Measurements from ENCODE around the gene OBSCN. TPM values are rescaled to one million over a fixed set of nuclear protein-coding genes. Genes with fewer than 3 reads are reported as not detected.

OBSCN gene
- total and polyA plus RNA-seq, 4 donors: 0.54 to 5.6 (median 2.7) TPM

- no peaks in the 10 kb centered on the region for H3K4me1 ChIP-seq (ENCODE audit: control insufficient read depth in 4 of 4, insufficient read depth in 4 of 4, low read length in 3 of 4)
- 95% methylated on average over 38 of the region's 38 CpGs for WGBS
- peaks cover 8 to 30% (median 13%) of the 10 kb centered on the region in 4 donors for H3K36me3 ChIP-seq (ENCODE audit: control insufficient read depth in 4 of 4, insufficient read depth in 3 of 4, low read depth in 1 of 4, low read length in 3 of 4)
- no peak overlapping the region for H3K27ac ChIP-seq (ENCODE audit: low read depth in 1 of 2, low read length in 2 of 2)
- no peak overlapping the region for H3K9ac ChIP-seq (ENCODE audit: low read depth in 1 of 2, low read length in 2 of 2)
- H3K4me3 ChIP-seq (ENCODE audit: low read depth in 1 of 3, low read length in 3 of 3): no peak overlapping the region
- H3K9me3 ChIP-seq (ENCODE audit: control insufficient read depth in 4 of 4, low read length in 3 of 4): no peaks in the 10 kb centered on the region
- DNase-seq (ENCODE audit: low spot score): no peak
- no peak for TF ChIP-seq SP1 (IDR thresholded peaks at IDR 0.05)
- no peak for TF ChIP-seq FOXA1 (IDR thresholded peaks at IDR 0.05)
- no peak for TF ChIP-seq HNF4A (conservative IDR thresholded peaks at IDR 0.05)
- TF ChIP-seq REST (IDR thresholded peaks at IDR 0.05): no peak
- no peak for TF ChIP-seq TAF1 (conservative IDR thresholded peaks at IDR 0.05)
- no peak for TF ChIP-seq FOXA2 (IDR thresholded peaks at IDR 0.05)
- no peak for TF ChIP-seq JUND (IDR thresholded peaks at IDR 0.05)
- no peak for TF ChIP-seq NR2F2 (IDR thresholded peaks at IDR 0.05)
- no peaks in the 10 kb centered on the region for H3K27me3 ChIP-seq (ENCODE audit: control insufficient read depth in 4 of 4, insufficient read depth in 4 of 4, low read length in 3 of 4)
Measured at GRCh38 chr1:228394571-228395394, 186.9 kb downstream of the OBSCN start.

DNA sequence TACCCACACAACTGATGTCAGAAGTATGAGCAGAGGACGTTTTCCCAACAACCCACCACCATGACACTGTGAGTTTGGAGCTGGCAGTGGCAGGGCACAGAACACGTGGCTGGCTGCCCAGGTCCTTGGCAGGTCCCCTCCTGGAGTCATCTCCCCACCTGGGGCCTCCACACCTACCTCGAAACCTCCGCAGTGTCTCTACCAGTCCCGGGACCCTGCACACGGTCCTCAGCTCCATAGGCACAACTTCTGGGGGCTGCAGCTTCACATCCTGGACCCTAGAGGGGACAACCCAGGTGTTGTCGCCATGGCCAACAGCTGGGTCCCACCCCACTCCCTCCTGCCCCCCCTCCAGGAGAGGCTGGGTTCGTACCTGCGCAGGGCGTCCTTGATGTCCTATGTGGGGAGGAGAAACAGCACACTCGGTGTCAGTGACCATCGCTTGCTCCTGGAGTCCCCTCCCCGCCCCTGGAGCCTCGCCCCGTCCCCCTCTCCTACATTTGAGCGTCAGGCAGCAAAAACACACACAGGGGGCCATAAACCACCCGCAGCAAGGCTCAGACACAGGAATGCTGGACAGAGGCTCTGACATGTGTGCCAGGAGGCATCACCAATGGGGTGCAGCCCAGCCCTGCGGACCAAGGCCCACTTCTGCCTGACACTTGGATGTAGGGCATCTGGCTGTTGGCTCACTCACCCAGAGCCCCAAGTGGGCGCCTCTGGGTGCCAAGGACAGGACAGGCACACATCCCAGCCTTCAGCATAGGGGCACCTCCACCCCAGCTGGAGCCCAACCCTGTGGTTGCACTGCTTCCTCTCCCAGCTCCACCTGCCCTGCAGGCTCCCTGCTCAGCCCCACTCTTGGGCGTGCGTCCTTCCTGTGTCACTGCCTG is 189.2 kb downstream of the OBSCN start:
- Histone ChIP-seq H3K4me3 (ENCODE audit: low read depth in 1 of 3, low read length in 3 of 3) (no peak overlapping the region), H3K27me3 (ENCODE audit: control insufficient read depth in 4 of 4, insufficient read depth in 4 of 4, low read length in 3 of 4) (no peaks in the 10 kb centered on the region), H3K9ac (ENCODE audit: low read depth in 1 of 2, low read length in 2 of 2) (no peak overlapping the region), H3K36me3 (ENCODE audit: control insufficient read depth in 4 of 4, insufficient read depth in 3 of 4, low read depth in 1 of 4, low read length in 3 of 4) (peaks cover 8 to 39% (median 13%) of the 10 kb centered on the region in 4 donors), H3K4me1 (ENCODE audit: control insufficient read depth in 4 of 4, insufficient read depth in 4 of 4, low read length in 3 of 4) (no peaks in the 10 kb centered on the region), H3K27ac (ENCODE audit: low read depth in 1 of 2, low read length in 2 of 2) (no peak overlapping the region), H3K9me3 (ENCODE audit: control insufficient read depth in 4 of 4, low read length in 3 of 4) (no peaks in the 10 kb centered on the region)
- no peak for TF ChIP-seq GABPA (IDR thresholded peaks at IDR 0.05 in 1 of 2, conservative IDR thresholded peaks at IDR 0.05 in 1 of 2)
- TF ChIP-seq ZBTB33 (IDR thresholded peaks at IDR 0.05): no peak
- no peak for TF ChIP-seq REST (IDR thresholded peaks at IDR 0.05)
- no peak for TF ChIP-seq HNF4G (IDR thresholded peaks at IDR 0.05)
- TF ChIP-seq NR2F2 (IDR thresholded peaks at IDR 0.05): no peak
- no peak for TF ChIP-seq MAX (IDR thresholded peaks at IDR 0.05)
- no peak for TF ChIP-seq SP1 (IDR thresholded peaks at IDR 0.05)
- TF ChIP-seq RAD21 (IDR thresholded peaks at IDR 0.05): no peak
- WGBS: 96% methylated on average over 21 of the region's 21 CpGs
- no peak for DNase-seq (ENCODE audit: low spot score)
